NAMALWA (cell line): ENCODE measurements around the gene ATXN7L3.
"Not testable (repeated sequence)": the region's sequence is repeated elsewhere in the genome, so short reads cannot be mapped to it uniquely, and the experiment has no call there.

Experiments used
- DNase-seq: peaks from one replicate; pipeline ENCODE4 v3.0.0-alpha.2; 2015; ENCODE audit warnings: low spot score

ATXN7L3 gene, protein sequence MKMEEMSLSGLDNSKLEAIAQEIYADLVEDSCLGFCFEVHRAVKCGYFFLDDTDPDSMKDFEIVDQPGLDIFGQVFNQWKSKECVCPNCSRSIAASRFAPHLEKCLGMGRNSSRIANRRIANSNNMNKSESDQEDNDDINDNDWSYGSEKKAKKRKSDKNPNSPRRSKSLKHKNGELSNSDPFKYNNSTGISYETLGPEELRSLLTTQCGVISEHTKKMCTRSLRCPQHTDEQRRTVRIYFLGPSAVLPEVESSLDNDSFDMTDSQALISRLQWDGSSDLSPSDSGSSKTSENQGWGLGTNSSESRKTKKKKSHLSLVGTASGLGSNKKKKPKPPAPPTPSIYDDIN

DNA sequence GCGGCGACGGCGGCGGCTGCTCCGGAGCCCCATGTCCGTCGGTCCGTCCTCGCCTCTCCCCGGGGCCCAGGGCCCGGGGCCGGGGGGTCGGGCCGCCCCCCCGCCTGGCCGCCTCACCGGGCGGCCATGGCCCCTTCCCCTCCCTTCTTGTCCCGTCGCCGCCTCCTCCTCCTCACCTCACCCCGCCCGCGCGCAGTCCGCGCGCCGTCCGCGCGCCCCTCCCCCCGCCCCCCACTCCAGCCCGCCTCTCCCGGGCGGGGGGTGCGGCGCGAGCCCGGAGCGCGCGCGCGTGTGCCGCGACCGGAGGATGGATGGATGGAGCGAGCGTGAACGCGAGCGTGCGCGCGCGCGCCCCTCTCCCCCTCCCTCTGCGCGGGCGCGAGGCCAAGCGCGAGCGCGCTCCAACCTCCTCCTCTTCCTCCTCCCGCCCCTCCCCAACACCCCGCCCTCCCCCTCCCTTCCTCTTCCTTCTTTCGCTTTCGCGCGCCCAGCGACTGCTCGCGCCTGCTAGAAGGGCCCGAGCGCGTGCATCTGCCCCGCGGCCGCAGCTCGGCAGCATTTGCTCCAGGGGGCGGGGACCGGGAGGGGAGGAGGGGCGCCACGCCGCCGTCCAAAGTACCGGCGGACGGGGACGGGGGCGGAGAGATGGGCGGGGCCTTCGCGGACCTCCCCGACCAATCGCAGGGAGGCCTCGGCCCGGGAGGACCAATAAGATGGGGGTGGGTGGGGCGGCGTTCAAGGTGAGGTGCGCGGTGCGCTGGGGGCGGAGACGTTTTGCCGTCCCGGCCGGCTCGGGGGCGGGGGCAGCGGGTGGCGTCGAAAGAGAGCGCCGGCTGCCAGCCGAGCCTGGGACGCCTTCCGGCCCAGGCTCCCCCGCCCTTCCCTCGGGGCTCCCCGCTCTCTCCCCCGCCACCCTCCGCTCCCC, at the start of gene ATXN7L3:
Gene ATXN7L3, minus strand, starts transcription at position 332 of the 925 bp plus-strand sequence. CDS start 1,814 bp downstream, outside the sequence.
- peak; percentile 97 for DNase-seq

DNA sequence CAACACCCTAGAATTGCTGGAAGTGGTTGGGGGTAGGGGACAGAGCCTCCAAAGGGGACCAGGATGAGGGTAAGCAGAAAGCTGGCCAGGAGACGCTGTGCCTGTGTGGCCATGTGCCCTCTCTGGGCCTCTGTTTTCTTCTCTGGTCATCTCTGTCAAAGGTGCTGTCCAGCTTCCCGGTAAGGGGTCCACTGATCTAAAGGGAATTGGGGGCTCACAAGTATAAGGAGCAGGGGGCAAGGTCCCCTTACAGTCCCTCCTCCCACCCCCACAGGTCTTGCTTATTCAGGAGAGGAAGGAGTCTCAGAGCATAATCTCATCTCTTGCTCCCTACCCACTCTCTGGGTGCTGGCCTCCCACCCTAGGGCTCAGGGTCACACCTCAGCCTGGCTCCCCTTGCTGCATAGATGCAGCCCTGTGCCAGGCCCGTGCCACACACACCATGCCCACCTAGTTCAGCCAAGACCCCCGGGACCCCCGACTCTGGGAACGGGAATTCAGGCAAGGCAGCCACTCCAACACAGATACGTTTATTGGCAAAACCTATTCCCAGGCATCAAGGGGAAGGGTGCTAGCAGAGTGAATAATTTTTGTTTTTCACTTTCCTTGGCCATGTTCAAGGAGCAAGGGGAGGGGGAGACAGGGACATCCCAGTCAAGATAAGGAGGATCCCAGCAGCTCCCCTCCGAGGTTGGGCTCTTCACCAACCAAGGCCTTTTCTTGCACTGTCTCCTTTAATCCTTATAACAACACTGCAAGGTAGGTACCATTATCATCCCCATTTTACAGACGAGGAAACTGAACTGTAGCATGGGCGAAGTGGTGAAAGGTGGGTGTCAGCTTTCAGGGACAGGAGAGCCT, 48.4 kb upstream of the ATXN7L3 start:
- no peak for DNase-seq

DNA sequence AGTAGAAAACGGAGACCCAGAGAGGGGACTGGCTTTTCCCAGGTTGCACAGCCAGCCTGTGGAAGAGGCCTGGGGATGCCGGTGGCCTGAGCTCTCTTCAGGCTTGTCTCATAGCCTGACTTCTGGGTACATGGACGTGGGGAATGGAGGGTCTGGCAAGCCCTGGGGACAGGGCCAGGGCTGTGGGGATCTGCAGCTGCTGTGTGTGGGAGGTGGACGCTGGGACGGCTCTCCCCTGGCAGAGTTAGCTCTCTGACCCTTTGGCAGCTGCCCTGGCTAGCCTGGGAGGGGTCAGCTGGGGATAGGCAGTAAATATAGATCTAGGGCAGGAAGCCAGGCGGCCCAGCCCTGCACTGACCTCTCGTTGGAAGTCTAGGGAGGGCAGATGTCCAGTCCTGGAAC, 47.8 kb upstream of the ATXN7L3 start:
- no peak for DNase-seq

DNA sequence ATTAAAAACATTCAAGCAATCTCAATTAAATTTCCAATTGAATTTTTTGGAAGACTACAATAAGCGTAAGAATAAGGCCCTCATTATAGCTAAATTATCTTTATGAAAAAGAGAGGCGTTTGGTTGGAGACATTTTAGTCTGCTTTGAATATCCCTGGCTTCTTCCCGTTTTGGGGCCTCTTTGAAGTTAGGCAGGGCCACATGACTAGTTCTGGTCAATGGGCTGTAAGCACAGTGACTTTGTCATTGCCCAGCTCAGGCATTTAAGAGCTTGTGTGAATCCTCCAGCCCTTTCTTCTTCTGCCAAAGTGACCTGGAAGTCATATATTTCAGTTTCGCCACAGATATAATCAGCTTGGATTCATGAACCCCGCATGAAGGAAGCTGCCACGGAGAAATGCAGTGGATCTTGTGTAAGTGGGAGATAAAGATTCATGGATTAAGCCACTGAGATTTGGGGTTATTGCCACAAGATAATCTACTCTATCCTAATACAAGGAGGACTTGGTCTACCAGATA, 41.5 kb upstream of the ATXN7L3 start:
- peak; percentile 52 for DNase-seq

DNA sequence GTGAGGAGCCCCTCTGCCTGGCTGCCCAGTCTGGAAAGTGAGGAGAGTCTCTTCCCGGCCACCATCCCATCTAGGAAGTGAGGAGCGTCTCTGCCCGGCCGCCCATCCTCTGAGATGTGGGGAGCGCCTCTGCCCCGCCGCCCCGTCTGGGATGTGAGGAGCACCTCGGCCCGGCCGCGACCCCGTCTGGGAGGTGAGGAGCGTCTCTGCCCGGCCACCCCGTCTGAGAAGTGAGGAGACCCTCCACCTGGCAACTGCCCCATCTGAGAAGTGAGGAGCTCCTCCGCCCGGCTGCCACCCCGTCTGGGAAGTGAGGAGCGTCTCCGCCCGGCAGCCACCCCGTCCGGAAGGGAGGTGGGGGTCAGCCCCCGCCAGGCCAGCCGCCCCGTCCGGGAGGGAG, 38.2 kb upstream of the ATXN7L3 start:
- DNase-seq = not testable (repeated sequence)

DNA sequence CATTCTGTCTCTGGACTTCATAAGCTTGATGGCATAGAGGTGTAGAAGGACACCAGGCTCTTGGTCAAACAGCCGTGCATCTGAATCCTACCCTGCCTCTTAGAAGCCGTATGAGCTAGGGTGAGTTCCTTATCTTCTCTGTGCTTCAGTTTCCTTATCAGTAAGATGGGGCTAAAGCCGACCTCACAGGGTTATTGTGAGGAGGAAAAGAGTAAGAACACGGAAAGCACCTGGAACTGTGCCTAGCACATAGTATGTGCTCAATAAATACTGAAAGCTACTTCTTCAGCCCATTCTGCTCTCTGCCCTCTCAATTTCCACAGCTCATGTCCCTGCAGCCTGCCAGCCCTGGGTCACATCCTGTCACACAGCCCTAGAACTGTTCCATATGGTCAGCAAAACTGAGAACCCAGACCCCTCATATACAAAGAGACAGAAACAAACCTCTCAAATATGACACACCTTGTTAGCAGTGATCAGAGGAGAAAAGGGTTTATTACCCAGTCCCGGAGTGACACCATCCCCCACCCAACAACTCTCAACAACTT, 36.8 kb upstream of the ATXN7L3 start:
- DNase-seq = no peak

DNA sequence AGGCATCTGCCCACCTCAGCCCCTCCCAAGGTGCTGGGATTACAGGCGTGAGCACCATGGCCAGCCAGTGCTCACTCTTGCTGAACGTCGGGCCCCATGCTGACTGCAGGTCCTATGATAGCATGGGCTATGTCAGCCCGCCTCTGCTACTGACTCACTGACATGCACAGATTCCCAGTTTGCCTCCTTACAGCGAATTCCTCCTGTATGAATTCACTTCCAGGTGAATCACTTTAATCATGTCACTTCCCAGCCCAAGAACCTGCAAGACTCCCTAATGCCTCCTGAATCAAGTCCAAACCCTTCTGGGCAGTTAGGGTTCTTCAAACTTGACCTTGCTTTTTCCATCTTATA, 35.9 kb upstream of the ATXN7L3 start:
- no peak for DNase-seq

DNA sequence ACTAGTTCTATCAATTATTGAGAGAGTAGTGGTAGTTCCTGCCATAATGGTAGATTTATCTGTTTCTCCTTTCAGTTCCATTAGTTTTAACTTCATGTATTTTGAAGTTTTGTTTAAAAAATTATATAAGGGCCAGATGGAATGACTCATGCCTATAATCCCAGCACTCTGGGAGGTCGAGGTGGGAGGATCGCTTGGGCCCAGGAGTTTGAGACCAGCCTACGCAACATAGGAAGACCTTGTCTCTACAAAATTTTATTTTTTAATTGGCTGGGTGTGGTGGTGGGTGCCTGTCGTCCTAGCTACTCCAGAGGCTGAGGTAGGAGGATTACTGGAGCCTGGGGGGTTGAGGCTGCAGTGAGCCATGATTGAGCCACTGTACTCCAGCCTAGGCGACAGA, 33.9 kb upstream of the ATXN7L3 start:
- no peak for DNase-seq

DNA sequence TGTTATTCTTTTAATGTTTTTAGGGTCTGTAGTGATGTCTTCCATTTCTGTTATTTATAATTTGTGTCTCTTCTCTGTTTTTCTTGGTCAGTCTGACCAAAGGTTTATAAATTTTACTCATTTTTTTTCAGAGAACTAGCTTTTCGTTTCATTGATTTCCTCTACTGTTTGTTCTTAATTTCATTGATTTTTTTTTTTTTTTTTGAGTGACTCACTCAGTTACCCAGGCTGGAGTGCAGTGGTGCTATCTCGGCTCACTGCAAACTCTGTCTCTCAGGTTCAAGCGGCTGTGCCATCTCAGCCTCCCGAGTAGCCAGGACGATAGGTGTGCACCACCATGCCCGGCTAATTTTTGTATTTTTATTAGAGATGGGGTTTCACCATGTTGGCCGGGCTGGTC, 32.4 kb upstream of the ATXN7L3 start:
- no peak for DNase-seq

DNA sequence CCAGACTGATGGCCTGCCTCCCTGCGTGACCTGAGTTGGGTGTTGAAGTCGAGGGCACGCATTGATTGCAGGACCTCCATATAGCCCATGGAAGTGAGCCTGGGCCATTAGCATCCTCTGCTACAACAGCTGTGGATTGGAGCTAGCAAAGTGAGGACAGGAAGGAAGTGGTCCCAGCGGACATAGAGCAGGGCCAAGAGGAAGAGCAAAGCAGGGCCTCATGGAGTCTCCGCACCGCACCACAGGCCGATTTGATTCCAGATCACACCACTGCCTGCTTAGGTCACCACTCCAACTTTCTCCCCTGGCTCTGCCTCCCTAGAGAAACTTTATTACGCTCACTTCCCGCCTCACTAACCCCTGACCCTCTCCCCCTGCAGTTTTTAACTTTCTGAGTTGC, 30.5 kb upstream of the ATXN7L3 start:
- DNase-seq = no peak

DNA sequence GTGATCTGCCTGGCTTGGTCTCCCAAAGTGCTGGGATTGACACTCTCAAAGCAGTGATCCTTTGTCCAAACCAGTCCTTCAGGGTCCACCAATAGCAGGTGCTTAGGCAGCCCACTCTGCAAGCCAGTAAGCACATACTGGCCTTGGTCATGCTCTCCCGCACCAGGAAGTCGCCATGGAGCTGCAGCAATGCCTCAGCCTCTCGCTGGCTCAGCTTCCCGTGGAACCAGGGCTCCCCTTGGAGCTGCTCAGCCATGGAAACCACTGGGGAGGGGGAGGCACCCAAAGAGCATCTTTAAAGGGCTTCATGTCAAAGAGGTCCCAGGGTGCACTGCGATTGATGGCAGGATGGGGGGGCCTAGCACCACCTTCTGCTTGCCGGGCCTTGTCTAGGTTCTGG, 29.4 kb upstream of the ATXN7L3 start:
- DNase-seq = no peak

DNA sequence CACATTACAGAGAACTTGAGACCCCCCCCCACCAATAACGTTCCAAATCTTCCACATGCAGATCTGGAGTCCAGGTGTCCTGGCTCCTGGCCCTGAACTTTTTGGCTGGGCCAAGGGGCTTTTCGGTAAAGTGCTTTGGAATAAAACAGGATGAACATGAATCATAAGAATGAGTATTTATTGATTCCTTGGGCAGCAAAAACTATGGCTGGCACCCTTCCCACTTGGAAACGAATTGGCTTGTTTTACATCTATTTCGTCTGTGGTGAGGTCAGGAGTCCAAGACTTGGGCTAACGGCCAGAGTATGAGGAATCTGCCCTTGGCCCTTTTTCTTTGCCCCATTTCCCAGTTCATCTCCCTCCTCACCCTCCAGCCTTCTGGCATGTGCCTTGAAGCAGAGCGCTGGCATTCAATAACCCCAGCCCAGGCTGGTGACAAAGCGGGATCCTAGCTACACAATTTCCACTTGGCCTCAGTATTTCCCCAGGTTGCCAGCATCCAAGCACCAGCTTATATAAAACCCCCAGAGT, 23.9 kb upstream of the ATXN7L3 start:
- no peak for DNase-seq

DNA sequence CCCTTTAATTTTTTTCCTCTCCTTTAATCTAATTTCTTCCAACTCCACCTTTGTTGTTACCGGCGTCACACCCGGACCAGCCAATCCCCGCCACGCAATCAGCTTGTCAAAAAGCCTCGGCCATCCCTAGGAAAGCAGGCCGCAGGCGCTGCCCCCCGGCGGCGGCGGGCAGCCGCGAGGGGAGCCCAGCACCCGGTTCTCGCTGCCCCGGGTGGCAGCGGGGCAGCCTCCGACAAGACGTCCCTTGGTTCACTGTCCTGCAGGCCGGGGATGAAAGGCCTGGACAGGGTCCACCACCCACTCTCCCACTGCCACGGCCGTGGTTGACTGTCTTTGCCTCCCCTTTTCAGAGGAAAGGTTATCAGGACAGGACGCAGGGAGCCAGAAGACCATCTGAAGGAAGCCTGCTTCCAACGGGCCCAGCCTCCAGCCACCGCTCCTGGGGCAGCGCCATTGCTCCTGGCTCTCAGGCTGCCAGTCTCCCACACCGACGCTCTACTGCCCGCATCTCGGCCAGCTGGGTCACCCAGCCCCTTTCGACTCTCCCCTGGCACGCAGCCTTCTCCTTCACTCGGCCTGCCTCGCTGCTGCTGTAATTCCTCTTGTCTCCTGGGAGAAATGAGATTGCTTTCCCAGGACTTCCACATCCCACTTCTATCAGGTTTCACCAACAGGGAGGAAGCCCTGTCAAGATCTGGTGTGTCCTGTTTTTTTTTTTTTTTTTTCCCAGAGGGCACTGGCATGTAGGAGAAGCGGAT, 22.6 kb upstream of the ATXN7L3 start:
- peak; percentile 33 for DNase-seq

DNA sequence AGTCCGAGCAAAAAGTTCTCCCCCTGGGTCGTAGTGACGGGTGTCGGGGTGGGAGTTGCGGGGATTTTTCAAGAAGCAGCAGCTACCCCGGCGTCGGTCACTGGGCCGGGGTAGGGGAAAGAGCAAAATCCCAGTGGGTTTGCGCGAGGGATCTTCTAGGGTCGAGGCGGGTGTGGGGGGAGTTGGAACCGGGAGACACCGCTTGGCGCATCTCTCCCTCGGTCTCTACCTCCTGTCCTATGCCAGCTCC, 22.1 kb upstream of the ATXN7L3 start:
- no peak for DNase-seq

DNA sequence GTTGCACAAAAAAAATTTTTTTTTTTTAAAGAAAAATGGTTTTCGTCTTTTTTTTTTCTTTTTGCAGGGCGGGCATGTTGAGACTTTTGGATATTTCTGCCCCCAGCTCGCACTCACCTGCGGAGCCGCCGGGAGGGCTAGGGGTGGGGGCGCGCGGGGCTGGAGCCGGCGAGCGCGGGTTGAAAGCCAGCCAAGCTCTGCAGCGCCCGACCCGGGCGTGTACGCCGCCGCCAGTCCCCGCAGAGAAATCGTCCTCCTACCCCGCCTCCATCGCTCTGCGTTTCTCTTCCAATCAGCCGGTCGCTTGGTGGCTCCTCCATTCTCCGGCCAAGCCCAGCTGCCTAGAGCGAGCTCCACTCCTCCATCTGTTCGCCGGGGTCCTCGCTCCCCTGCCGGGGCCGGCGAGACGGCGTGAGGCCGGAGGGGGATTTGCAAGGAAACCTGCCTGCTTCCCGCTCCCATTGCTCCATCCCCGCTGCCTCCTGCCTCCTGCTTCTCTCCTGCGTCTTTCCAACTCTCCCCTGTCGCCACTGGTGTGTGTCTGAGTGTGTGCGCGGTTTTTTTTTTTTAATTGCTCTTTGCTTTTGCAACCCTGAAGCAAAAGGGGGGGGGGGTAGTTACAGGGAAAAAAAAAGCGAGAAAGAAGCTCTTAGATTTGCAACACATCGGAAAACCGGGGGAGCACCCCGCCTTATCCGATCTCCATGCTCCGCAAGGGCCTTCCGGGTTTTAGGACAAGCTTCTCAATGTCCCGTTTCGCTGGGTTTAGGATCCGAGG, 21.6 kb upstream of the ATXN7L3 start:
- peak; percentile 88 for DNase-seq

DNA sequence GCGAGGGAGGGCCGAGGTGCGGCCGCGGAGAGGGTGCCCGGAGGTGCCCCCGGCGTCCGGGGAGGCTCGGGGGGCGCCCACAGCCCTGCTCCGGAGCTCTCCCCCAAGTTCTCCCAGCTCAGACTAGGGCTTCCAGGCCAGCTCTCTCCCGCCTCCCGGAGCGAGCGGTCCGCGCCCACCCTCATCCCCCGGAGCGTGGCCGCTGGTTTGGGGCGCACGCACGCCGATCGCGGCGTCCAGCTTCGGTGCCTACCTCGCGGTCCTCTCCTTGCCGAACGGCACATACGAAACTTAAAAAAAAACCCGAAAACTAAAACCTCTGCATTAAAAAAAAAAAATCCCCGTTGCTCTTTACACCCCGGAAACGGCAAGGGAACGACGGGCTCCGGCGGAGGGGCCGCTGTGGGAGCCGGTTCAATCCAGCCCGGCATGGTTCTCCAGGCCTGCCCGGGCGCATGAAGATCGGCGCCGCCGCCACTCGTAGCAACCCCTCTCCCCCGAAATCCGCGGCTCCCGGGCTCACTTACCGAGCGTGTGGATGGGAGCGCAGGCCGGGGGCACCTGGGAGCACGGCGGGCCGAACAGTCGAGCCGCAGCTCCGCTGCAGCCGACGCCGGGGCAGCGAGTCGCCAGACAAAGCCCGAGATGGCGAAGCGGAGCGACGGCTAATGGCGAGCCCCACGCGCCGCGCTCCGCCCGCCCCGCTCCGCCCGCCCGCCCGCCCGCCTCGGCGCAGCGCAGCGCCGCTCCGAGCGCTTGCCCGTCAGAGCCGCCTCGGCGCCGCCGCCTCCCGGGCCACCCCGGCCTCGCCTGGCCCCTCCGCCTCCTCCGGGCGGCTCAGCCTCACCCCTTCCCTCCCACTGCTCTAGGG, 20.8 kb upstream of the ATXN7L3 start:
- peak; percentile 58 for DNase-seq

DNA sequence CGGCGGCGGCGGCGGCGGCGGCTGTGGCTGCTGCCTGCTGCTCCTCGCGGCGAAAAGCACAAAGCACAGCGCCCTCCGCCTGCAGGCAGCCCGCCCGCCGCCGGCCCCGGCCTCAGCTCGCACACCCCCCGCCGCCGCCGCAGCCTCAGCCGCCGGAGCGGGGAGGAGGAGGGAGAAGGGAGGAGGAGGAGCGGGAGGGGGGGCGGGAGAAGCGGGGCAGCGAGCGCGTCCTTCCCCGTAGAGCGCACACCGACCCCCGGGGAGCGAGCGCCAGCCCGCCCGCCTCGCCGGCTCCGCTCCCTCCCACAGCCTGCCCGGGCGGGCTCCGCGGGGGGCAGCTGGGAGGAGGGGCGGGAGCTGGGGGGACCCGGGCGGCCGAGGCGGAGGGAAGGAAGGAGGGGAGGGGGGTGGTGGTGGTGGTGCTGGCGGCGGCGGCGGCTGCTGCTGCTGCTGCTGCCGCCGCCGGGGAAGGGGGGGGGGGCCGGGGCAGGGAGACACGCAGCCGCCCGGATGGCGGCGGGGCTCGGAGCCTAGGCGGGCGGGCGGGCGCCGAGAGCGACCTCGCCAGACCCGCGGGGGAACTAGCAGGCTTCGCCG, 20.0 kb upstream of the ATXN7L3 start, which contains the start of gene UBTF:
Gene UBTF, minus strand, starts transcription at position 60 of the 597 bp plus-strand sequence. CDS start 1,446 bp downstream, outside the sequence.
- DNase-seq = peak; percentile 70

DNA sequence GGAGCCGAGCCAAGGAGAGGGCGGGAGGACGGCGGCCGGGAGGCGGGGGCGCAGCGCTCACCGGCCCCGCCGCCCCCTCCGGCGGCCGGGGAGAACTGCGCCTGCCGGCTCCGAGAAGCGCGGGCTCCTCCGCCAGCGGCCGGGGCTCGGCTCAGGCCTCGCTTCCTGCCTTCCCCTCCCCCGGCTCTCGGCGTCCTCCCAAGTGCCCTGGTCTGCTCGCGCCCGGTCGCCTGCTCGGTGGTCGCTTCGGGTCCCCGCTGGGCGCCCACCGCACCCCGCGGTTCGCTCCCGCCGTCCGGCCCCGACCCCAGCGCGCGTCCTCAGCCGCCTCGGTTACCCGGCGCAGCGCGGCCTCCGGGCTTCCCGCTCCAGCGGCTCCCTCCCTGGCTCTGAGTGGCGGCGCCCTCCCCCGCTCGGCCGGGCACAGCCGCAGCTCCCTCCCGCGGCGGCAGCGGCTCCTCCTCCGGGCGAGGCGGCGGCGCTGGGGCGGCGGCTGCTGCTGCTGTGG, 19.5 kb upstream of the ATXN7L3 start:
- DNase-seq = peak; percentile 81
